Kidney (tissue), 14 donors: ENCODE measurements around the gene ST8SIA3. TPM values are rescaled to one million over a fixed set of nuclear protein-coding genes. Genes with fewer than 3 reads are reported as not detected.
"Not testable (repeated sequence)": the region's sequence is repeated elsewhere in the genome, so short reads cannot be mapped to it uniquely, and the experiment has no call there.

ENCODE experiments used
- DNase-seq, 5 donors: peaks; one replicate each; pipeline ENCODE4 v3.0.0-alpha.2; 2013 to 2020
- FAIRE-seq: peaks from 2 replicates; lab custom pipeline; 2012; peaks lifted over from hg19 to GRCh38; lab: Jason Lieb, UNC
- H3K27ac ChIP-seq, 2 donors: one replicate each; pipeline ENCODE4 v1.7.0; 2013; ENCODE audit warnings: low read depth in 2 of 2, low read length in 2 of 2, inconsistent platforms in 1 of 2
- H3K27me3 ChIP-seq: one replicate; pipeline ENCODE4 v1.7.1; 2013; ENCODE audit warnings: low read length, inconsistent platforms; ENCODE audit not compliant: control insufficient read depth, insufficient read depth
- H3K36me3 ChIP-seq, 3 donors: one replicate each; pipeline versions ENCODE4 v1.7.0 to v1.7.1; 2013; ENCODE audit warnings: low read length in 3 of 3, control low read depth in 1 of 3, inconsistent platforms in 1 of 3; ENCODE audit not compliant: insufficient read depth in 3 of 3, control insufficient read depth in 2 of 3
- H3K4me1 ChIP-seq, 3 donors: one replicate each; pipeline versions ENCODE4 v1.7.0 to v1.7.1; 2013; ENCODE audit warnings: low read length in 3 of 3, inconsistent platforms in 1 of 3, low read depth in 1 of 3; ENCODE audit not compliant: control insufficient read depth in 2 of 3, insufficient read depth in 2 of 3
- H3K4me3 ChIP-seq, 3 donors: one replicate each; pipeline versions ENCODE4 v1.7.0 to v1.8.1; 2013; ENCODE audit warnings: low read length in 3 of 3, control low read depth in 1 of 3, inconsistent platforms in 1 of 3
- H3K9ac ChIP-seq, 3 donors: one replicate each; pipeline versions ENCODE4 v1.7.0 to v1.7.1; 2013; ENCODE audit warnings: low read length in 3 of 3, control low read depth in 1 of 3, inconsistent platforms in 1 of 3
- H3K9me3 ChIP-seq, 3 donors: one replicate each; pipeline versions ENCODE4 v1.7.0 to v1.7.1; 2013; ENCODE audit warnings: low read length in 3 of 3, control low read depth in 1 of 3, inconsistent platforms in 1 of 3; ENCODE audit not compliant: control insufficient read depth in 2 of 3, insufficient read depth in 1 of 3
- intact Hi-C: fragments of 100-400 bp; cut with DNase I; formaldehyde crosslinking; loops from one replicate; pipeline ENCODE4 v1.11.1; 2022
- polyA plus RNA-seq: library from polyadenylated mRNA; stranded (reverse); fragments of 350-450 nt; fragmentation: Illumina TruSeq; extraction: RNeasy Lipid Tissue Mini Kit (QIAGEN cat#74804); gene quantifications from one replicate; pipeline ENCODE4 v1.2.3, GENCODE V29; 2014; ENCODE audit warnings: low read depth, low replicate concordance; ENCODE audit not compliant: insufficient read depth
- total RNA-seq: library from RNA; stranded (reverse); fragmentation: NEBNext Ultra II Directional; extraction: Animal tissue kit (Norgen Biotek cat#: 25700); gene quantifications from one replicate; pipeline ENCODE4 v1.2.1, GENCODE V29; 2021
- TF ChIP-seq, protein P1 (sequence below): IDR thresholded peaks from 3 replicates; pipeline ENCODE4 v1.5.1; 2012; ENCODE audit warnings: mild to moderate bottlenecking, moderate library complexity, borderline replicate concordance; ENCODE audit not compliant: insufficient read depth; ENCODE audit errors: extremely low read depth
- donor health status: control.
- donor health status: control.
- donor health status: control.
- donor health status: control.
- donor health status: control.
- donor health status: DM: yes; HTN: yes; CAD: no.
- donor health status: Normal renal cell carcinoma (clear cell type).

The ST8SIA3 gene
- total and polyA plus RNA-seq, 2 donors from 2014 or later, result not detected

DNA sequence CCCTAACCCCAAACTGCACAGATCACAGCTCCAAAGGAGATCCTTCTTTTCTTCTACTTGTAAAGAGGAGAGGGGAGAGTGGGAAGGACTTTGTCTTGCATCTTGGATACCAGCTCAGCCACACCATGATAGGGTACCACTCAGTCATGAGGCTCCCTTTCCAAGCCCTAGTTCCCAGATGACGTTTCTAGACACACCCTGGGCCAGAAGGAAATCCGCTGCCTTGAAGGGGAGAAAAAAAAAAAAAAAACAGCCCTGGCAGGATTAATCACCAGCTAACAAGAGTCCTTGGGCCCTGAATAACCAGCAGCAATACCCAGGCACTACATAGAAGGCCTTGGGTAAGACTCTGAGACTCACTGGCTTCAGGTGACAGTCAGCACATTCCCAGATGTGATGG lies 36.9 kb downstream of the ST8SIA3 start:
- intact Hi-C loops, result no loop called here
- Histone ChIP-seq H3K27ac (no peak overlapping the region), H3K36me3 (no peaks in the 10 kb centered on the region), H3K4me3 (no peak overlapping the region), H3K27me3 (no peaks in the 10 kb centered on the region), H3K4me1 (no peaks in the 10 kb centered on the region), H3K9me3 (no peaks in the 10 kb centered on the region), H3K9ac (no peak overlapping the region)
- FAIRE-seq (no peak), DNase-seq (no peak)
- TF ChIP-seq, protein P1, sequence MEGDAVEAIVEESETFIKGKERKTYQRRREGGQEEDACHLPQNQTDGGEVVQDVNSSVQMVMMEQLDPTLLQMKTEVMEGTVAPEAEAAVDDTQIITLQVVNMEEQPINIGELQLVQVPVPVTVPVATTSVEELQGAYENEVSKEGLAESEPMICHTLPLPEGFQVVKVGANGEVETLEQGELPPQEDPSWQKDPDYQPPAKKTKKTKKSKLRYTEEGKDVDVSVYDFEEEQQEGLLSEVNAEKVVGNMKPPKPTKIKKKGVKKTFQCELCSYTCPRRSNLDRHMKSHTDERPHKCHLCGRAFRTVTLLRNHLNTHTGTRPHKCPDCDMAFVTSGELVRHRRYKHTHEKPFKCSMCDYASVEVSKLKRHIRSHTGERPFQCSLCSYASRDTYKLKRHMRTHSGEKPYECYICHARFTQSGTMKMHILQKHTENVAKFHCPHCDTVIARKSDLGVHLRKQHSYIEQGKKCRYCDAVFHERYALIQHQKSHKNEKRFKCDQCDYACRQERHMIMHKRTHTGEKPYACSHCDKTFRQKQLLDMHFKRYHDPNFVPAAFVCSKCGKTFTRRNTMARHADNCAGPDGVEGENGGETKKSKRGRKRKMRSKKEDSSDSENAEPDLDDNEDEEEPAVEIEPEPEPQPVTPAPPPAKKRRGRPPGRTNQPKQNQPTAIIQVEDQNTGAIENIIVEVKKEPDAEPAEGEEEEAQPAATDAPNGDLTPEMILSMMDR, result no peak

DNA sequence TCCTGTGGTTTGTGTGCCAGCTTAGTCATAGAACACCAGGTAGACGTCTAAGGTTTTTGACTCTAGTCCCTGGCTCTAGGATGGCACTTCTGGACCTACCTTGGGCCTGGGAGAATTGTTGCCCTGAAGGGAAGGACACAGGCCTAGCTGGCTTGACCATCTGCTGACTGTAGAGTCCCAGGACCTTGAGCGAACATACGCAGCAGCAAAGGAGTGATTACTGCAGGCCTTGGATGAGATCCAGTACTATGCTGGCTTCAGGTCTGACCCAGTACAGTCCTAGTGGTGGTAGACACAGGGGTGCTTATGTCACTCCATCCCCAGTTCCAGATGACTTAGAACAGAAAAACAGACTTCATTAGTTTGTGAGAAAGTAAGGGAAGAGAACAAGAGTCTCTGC lies 37.7 kb downstream of the ST8SIA3 start:
- no peak overlapping the region for H3K27ac ChIP-seq
- no peak overlapping the region for H3K4me3 ChIP-seq
- H3K9ac ChIP-seq, result no peak overlapping the region
- no peaks in the 10 kb centered on the region for H3K36me3 ChIP-seq
- FAIRE-seq (no peak), DNase-seq (no peak)
- no peaks in the 10 kb centered on the region for H3K9me3 ChIP-seq
- TF ChIP-seq, protein P1, result no peak
- H3K27me3 ChIP-seq, result no peaks in the 10 kb centered on the region
- H3K4me1 ChIP-seq, result no peaks in the 10 kb centered on the region
- intact Hi-C loops, result no loop called here

DNA sequence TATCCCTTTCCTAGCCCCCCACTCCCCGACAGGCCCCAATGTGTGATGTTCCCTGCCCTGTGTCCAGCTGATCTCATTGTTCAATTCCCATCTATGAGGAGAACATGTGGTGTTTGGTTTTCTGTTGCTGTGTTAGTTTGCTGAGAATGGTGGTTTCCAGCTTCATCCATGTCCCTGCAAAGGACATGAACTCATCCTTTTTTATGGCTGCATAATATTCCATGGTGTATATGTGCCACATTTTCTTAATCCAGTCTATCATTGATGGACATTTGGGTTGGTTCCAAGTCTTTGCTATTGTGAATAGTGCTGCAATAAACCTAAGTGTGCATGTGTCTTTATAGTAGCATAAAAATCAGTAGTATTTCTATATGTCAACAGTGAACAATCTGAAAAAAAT lies 42.4 kb downstream of the ST8SIA3 start:
- H3K9ac ChIP-seq, DNase-seq, intact Hi-C loops, H3K27me3 ChIP-seq, H3K36me3 ChIP-seq, H3K9me3 ChIP-seq, FAIRE-seq, H3K4me3 ChIP-seq, H3K4me1 ChIP-seq, H3K27ac ChIP-seq: not testable (repeated sequence)

DNA sequence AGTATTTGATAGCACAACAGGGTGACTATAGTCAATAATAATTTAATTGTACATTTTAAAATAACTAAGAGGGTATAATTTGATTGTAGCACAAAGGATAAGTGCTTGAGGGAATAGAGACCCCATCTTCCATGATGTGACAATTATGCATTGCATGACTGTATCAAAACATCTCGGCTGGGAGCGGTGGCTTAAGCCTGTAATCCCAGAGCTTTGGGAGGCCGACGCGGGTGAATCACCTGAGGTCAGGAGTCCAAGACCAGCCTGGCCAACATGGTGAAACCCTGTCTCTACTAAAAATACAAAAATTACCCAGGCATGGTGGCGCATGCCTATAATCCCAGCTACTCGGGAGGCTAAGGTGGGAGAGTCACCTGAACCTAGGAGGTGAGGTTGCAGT lies 44.5 kb downstream of the ST8SIA3 start:
- intact Hi-C loops, H3K4me1 ChIP-seq, DNase-seq, H3K36me3 ChIP-seq, H3K9me3 ChIP-seq, H3K9ac ChIP-seq, H3K4me3 ChIP-seq, FAIRE-seq, H3K27ac ChIP-seq, H3K27me3 ChIP-seq: not testable (repeated sequence)
